Inflammatory macrophage (primary cell): ENCODE data around the gene SH2D4B.

Source experiments
- DNase-seq, 2 donors: peaks; one replicate each; pipeline ENCODE4 v3.0.0-alpha.2; 2020 to 2022

The SH2D4B gene

DNA sequence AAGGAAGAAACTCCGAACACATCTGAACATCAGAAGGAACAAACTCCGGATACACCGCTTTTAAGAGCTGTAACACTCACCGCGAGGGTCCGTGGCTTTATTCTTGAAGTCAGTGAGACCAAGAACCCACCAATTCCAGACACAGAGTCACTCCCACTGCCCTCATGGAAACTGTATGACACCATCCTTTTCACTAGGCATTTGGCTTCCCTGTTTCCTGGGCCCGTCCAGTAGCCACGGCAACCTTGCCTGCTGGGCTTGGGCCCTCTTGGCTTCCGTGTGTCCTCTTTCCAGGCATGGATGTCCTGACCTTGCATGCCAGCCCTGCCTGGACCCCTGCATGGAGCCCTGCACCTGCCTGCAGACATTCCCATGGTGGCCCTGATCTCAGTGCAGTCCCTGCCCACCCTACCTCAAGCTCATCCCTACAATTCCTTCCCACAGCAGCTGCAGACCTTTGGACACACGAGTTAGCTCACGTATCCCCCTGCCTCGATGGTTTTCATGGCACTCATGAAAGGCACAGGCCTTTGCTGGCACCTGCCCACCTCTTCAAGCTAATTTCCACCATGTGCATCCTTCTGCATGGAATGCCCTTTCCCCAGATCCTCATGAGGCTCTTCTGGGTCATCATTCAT, 6.7 kb downstream of the SH2D4B start:
- no peak for DNase-seq

DNA sequence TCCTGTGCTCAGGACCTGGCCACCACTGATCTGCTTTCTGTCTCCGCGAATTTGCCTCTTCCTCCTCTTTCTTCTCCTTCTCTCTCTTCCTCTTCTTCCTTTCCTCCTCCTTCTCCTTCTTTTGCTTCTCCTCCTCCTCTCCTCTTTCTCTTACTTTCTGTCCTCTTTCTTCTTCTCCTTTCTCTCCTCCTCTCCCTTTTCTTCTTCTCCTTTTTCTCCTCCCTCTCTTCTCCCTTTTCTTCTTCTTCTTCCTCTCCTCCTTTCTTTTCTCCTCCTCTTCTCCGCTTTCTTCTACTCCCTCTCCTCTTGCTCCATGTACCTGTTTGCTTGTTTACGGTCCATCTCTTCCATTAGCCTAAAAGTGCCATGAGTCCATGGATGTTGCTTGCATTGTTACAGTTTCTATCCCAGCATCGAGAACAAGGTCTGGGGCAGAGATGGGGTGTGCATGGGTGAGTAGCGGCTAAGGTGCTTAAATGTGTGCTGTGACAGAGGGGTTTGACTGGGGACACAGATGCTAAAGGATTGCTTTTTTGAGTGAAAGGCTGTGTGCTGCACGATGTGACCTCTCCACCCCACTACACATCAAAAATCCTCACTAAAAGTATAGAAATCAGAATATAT, 7.7 kb downstream of the SH2D4B start:
- no peak for DNase-seq

DNA sequence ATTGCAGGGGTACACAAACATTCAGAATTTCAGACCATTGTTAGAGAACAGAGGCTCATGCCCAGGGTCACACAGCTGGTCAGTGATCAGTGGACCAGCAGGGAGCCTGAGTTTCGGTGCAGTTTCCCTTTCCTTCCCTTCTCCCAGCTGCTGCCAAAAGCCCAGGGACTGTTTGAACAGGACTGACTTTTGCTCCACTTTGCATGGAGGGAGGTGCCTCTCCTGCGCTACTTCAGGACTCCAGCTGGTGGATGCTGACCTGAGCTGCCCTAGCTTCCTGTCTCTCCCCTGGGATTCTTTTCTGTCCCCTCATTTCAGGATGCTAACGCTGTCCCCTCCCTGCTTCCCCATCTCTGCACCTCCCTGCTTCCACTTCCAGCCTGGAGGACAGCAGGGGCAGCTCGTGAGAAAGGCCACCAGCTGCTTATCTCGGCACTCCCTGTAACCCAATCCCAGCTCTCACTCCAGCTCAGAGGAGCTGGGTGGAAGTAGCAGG, 14.5 kb downstream of the SH2D4B start:
- DNase-seq = no peak

DNA sequence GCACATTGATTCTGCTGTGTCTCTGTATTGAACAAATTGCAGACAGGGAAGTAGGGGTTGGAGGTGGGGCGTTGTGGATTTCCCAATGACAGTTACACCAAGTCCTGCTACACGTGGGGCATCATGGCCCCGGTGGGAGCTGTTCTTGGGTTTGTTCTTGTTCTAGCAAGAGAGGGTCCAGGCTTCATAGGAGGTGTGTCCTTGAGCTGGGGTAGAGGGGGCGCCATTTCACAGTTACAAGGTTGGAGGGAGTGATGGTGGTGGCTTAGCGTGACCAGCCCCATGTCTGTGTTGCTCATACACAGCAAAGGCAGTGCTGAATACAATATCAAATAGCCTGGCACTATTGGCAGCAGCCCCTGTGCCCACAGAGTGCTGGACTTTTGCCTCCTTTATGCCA, 15.7 kb downstream of the SH2D4B start:
- DNase-seq = no peak

DNA sequence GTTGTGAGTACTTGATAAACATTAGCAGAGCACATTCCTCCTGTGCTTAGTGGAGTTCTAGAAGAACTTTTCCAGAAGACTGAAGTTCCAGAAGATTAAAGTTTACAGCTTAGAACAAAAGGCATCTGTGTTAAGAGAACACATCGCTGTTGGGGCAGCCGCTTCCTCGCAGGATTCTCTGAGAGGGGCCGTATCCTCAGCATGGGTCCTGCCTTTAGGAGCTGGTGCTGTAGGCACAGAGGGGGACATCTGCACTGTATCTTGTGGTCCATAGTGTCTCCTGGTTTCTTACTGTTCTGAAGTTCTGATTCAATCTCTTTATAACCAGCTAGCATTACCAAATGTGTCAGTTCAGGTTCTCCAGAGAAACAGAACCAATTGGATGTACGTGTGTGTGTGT, 16.3 kb downstream of the SH2D4B start:
- DNase-seq = no peak

GRCh38 chr10:80555415-80555814, 17.7 kb downstream of the SH2D4B start:
- DNase-seq = no peak

- DNase-seq = no peak
Observed at GRCh38 chr10:80561950-80562349, 24.2 kb downstream of the SH2D4B start.

DNA sequence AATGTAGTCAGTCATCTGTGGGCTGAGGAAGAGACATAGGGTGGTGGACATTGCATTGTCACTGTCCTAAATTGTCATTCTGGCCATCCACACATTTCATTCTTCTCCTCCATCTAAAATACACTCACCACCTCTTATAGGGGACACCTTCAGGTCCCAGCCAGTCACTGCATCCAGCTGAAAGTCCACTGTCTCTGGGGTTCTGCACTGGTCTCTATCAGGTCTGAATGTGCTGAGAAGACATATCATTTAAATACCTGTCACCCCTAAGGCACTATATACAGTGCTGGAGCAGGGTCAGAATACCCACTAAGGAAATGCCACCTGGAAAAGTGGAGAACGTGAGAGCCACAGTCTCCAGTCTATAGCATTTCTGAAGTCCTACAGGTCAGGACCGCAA, 29.6 kb downstream of the SH2D4B start:
- DNase-seq = no peak

DNA sequence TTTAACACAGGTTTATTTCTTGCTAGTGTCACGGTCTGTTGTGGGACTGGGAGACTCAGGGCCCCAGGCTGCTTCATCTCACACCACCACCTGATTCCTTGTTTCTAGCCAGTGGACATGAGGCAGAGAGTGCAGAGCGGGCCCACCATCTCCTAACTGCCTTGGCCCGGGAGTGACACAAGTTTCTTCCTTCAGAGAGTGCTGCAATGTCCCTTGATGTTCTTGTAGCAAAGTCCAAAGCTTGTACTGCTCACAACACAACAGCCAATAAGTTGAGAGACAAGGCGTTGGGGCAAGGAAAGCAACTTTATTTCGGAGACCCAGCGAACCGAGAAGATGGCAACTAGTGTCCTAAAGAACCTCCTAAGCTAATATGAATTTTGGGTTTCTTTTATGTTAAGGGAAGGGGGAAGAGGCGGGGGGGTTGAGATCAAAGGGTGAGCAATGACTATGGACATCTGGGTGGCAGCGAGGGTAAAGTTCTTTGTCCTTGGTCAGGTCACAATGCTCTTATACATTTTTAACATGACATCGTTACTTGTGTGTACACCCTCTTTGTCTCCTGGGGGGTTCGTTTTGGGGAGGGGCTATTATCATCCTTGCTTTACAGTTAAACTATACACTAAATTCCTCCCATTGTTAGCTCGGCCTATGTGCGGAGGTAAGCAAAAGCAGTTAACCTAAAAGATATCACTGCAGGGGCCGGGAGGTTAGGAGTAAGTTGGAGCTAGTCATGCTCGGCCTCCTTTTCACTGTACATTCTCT, 31.6 kb downstream of the SH2D4B start:
- DNase-seq = no peak

- DNase-seq = no peak
Observed at GRCh38 chr10:80571352-80571751, 33.6 kb downstream of the SH2D4B start.

DNA sequence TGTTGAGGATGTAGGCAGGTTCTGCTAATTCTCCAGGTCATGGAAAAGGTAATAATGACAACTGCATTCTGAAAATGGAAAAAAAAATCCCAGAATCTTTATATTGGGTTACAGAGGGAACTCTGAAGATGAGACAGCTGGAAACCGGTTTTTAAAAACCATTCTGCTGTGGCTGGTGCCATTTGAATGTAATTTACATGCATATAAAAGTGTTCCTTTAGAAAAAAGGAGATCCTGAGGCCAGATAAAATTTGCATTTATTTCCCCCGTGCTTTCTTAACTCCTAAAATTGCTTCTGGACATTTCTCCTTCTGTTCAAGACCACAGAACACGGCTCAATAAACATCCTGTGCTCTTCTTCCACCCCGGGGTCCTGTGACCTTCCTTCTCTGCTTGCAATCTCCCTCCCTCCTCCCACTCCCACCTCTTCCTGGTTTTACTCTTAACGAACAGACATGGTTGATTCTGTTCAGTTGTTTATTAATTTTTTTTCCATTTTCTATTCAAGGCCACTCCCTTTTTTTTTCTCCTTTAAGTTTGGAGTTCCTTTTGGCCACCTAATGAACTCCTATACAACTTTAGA, 41.6 kb downstream of the SH2D4B start:
- peak; percentile 55 to 73 for DNase-seq

- no peak for DNase-seq
Observed at GRCh38 chr10:80579849-80580637, 42.3 kb downstream of the SH2D4B start.

- peak; percentile 54 to 87 for DNase-seq
Observed at GRCh38 chr10:80580638-80581468, 43.2 kb downstream of the SH2D4B start.

DNA sequence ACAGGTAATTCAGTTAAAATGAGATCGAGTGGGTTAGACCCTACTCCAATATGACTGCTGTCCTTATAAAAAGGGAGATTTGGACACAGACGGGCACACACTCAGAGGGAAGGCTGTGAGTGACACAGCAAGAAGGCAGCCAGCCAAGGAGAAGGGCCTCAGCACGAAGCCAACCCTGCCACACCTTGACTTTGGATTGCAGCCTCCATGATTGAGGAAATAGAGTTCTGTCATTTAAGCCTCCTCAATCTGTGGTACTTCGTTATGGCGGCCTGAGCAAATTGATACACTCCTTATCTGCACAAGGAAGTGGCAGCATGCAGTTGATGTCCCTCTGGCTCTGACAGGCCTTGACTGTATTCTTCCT, 43.8 kb downstream of the SH2D4B start:
- no peak for DNase-seq

GRCh38 chr10:80582286-80582960, 44.7 kb downstream of the SH2D4B start:
- no peak for DNase-seq

- DNase-seq = no peak
Observed at GRCh38 chr10:80583685-80584084, 46.0 kb downstream of the SH2D4B start.

GRCh38 chr10:80585812-80586211, 48.1 kb downstream of the SH2D4B start:
- no peak for DNase-seq

DNA sequence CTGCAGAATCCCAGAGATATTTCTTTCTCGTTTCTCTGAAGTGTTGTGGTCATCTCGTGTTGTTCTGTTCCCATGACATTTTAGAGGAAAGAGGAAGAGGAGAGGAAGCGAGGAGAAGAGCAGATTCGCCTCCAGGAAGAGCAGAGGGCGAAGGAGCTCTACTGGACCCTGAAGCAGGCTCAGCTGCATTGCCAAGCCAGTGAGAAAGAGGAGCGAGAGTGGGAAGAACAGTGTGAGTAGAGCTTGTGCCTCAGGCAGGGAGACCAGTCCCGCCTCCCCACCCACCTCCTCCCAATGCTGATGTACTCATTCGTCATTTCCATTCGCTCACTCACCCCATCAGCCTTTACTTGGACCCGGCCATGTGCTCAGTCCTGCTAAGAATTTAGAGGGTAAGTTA, 50.8 kb downstream of the SH2D4B start:
- DNase-seq = peak in 1 of 2 donors; percentile 10

DNA sequence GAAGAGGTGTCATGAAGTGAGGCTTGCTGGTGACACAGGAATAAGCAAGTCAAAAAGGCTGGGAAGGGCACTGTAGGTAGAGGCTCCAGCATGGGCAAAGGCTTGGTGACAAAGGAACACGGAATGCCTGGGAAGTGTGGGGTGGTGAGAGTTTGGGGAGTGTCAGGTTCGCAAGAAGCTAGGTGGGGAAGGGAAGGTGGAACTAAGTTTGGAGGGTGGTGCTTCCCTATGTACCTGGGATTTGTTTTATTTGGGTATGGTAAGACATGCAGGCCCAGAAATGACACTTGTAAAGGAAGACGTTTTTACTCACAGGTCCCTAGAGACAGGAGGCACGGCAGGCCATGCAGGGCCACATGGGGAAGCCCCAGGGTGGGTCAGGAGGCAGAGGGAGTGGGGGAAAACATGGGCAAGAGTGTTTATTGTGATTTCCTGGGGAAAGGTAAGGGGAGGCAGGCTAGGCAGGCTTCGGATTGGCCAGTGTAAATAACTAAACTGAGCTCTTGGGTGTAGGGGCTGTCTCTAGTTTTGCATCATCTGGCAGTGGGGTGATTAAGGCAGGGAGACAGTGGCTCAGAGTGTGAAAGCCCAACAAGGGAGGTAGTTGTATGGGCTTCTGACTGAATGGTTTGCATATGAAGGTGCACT, 52.1 kb downstream of the SH2D4B start:
- DNase-seq = no peak

GRCh38 chr10:80590585-80591125, 53.0 kb downstream of the SH2D4B start:
- DNase-seq = no peak
